GM12801 (cell line): ENCODE results near the gene DUOXA1.

Experiments used
- TF ChIP-seq, protein P1 (sequence below): IDR thresholded peaks from one replicate; pipeline ENCODE4 v1.5.1; 2011; ENCODE audit warnings: control low read depth; ENCODE audit not compliant: insufficient read length; ENCODE audit errors: extremely low read depth

Gene DUOXA1

DNA sequence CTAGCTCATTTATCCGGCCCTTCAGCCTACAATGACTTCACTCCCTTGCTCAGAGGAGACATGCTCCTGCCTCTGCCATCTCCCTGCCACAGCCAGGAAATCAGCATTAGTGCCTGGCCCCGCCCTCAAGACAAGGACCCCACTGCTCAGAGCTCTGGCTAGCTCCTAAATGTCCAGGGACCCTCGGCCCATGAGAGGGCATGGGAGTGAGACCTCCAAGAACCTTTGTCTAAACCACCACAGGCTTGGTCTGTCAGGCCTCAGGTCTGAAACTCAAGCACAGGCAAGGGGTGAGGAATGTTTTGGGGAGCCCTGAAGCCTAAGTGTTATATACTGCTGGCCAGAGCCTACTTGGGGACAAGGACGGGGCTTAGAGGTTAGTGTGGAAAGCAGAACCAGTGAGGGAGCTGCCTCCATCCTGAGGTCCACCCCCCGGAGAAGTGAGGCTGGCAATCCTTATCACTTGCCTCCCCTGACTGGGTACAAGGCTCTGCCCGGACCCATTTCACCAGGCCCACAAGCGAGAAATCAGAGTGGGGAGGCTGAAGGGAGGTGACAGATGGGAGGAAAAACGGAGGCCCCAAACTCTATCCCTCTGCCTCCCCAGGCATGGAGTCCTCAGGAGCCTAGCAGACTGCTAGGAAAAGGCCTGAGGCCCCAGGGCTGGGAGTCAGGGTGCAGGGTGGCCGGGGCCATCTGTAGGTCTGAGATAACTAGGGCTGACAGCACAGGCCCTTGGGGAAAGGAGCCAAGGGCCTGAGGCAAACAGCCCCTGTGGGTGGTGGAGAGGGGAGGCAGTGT lies 39.3 kb upstream of the DUOXA1 start:
- TF ChIP-seq, protein P1, sequence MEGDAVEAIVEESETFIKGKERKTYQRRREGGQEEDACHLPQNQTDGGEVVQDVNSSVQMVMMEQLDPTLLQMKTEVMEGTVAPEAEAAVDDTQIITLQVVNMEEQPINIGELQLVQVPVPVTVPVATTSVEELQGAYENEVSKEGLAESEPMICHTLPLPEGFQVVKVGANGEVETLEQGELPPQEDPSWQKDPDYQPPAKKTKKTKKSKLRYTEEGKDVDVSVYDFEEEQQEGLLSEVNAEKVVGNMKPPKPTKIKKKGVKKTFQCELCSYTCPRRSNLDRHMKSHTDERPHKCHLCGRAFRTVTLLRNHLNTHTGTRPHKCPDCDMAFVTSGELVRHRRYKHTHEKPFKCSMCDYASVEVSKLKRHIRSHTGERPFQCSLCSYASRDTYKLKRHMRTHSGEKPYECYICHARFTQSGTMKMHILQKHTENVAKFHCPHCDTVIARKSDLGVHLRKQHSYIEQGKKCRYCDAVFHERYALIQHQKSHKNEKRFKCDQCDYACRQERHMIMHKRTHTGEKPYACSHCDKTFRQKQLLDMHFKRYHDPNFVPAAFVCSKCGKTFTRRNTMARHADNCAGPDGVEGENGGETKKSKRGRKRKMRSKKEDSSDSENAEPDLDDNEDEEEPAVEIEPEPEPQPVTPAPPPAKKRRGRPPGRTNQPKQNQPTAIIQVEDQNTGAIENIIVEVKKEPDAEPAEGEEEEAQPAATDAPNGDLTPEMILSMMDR, result no peak

- TF ChIP-seq, protein P1, result no peak
These were observed 38.6 kb upstream of the DUOXA1 start for GRCh38 chr15:45168286-45168685.

DNA sequence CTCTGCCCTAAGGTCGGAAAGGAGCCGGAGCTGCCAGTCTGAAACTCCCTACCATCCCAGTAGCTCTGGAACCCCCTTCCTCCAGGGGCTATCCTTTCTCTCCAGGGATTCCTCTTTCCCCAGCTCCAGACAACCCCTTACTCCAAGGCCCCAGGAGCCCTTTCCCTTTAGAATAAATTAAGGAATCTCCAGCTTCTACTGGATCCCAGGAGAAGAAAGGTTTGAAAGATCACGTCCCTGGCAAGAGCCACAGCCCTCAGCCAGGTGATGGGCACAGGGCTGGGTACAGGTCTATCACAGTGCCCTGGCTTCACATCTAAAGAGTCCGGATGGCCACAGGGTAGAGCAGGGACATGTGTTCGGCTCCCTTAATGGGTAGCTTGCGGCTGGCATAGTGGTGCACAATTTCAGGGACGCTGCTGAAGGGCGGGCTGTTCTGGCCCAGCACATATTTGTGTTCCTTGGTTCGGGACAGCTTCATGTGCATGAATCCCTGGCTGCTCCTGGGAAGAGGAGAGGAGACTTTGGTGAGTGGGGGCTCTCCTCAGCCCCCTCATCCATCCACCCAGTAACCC lies 38.0 kb upstream of the DUOXA1 start:
- TF ChIP-seq, protein P1, result no peak

DNA sequence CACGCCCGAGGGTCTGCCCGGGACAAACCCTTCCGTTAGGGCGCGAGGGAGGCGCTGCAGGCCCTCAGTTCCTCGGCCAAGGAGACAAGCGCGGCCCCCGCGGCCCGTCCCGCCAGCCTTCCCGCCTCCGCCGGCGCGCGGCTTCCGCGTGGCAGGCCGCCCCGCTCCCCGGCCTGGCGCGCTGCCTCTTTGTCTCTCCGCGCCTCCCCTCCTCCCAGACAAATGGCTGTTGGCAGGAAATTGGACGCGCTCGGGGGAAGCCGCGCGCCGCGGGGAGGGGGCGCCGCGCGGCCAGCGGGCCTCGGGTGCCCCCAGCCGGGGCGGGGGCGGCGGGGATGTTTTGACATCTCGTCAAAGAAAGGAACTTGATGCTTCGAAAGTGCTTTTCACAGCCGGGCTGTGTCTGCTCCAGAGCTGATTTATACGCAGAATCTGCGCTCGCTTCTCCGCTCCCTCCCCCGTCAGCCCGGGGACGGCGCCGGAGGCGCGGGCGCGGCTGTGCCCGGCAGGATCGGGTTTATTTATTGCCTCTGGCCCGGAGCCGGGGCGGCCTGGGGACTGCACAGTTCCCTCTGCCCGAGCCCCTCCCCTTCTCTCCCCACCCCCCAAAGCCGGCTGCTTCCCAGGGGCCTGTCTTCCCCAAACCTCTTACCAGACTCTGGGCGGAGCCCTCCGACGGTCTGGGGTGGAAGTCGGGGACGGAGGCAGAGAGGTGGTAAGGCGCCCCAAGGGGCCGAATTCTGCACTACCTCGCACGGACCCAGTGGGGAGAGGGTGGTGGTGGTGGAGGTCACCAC lies 37.4 kb upstream of the DUOXA1 start:
- TF ChIP-seq, protein P1, result no peak

DNA sequence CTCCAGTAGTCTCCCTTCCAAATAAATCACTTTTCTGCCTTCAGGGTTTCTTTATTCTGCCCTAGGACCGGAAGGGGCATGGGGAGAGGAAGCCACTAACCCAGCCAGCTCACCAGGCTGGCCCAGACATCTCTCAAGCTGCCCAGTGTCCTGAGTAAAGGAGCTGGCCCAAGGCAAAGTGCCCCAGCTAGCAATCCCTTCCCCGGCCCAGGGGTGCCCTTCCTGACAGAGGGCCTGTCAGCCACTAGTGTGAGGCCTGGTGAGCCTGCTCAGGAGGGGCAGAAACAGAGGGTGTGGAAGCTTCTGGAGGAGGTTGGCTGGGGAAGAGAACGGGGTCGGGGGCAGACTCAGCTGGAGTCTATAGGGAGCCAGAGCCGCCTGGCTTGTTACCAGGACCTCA lies 35.9 kb upstream of the DUOXA1 start:
- TF ChIP-seq, protein P1, result no peak

DNA sequence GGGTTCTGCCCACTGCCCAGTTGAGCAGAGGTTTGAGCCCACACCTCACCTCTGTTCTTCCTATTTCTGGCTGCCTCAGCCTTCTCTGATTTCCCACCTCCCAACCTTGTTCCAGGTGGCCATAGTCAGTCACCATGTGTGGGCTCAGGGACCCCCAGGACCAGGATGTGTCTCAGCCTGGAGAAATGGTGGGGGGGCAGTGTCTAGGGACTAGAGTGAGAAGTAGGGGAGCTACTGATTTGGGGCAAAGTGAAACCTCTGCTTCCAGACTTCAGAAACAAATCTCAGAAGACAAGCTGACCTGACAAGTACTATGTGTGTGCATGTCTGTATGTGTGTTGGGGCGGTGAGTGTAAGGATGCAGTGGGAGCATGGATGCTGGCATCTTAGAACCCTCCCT lies 35.2 kb upstream of the DUOXA1 start:
- TF ChIP-seq, protein P1, result no peak

DNA sequence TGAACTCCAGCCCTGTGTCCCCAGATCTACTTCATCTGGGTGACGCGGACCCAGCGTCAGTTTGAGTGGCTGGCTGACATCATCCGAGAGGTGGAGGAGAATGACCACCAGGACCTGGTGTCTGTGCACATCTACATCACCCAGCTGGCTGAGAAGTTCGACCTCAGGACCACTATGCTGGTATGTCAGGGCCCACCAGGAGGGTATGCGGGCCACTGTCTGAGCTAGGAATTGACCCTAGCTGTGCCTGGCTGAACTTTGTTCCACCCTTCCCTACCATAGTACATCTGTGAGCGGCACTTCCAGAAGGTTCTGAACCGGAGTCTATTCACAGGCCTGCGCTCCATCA lies 33.8 kb upstream of the DUOXA1 start:
- TF ChIP-seq, protein P1, result no peak
